Activated CD4-positive, alpha-beta memory T cell treated with anti-CD3 and anti-CD28 coated beads, Interleukin-2, amount 10 ng/mL, durations not matched to agents 7 days and 5 days (primary cell): ENCODE measurements around the gene S100A5. TPM values are rescaled to one million over a fixed set of nuclear protein-coding genes. Genes with fewer than 3 reads are reported as not detected.
"Not testable (repeated sequence)": the region's sequence is repeated elsewhere in the genome, so short reads cannot be mapped to it uniquely, and the experiment has no call there.

ENCODE experiments used
- CTCF ChIA-PET: fragments of 350-600 bp; sonication (Branson Sonifier 250); formaldehyde crosslinking; loops from one replicate; lab custom pipeline; 2021; ENCODE audit warnings: antibody characterized with exemption, inconsistent platforms; lab: Charles Lee
- POLR2A ChIA-PET: fragments of 350-600 bp; sonication (Branson Sonifier 250); formaldehyde crosslinking; loops from one replicate; lab custom pipeline; 2021; ENCODE audit warnings: antibody characterized with exemption; lab: Charles Lee
- DNase-seq: peaks from one replicate; pipeline ENCODE4 v3.0.0-alpha.2; 2020
- H3K27ac Mint-ChIP-seq: one replicate; pipeline ENCODE4 v1.8.0; 2021; ENCODE audit warnings: mild to moderate bottlenecking, mixed read lengths
- H3K27me3 Mint-ChIP-seq: one replicate; pipeline ENCODE4 v1.8.0; 2021; ENCODE audit warnings: mixed read lengths
- H3K36me3 Mint-ChIP-seq: one replicate; pipeline ENCODE4 v1.8.0; 2021; ENCODE audit warnings: low read depth, mixed read lengths
- H3K4me1 Mint-ChIP-seq: one replicate; pipeline ENCODE4 v1.8.0; 2021; ENCODE audit warnings: mixed read lengths
- H3K4me3 Mint-ChIP-seq: one replicate; pipeline ENCODE4 v1.8.0; 2021; ENCODE audit warnings: mild to moderate bottlenecking, mixed read lengths
- H3K9me3 Mint-ChIP-seq: one replicate; pipeline ENCODE4 v1.8.0; 2021; ENCODE audit warnings: mixed read lengths
- total RNA-seq, 2 experiments: library from RNA; stranded (reverse); gene quantifications; one replicate each; pipeline ENCODE4 v1.2.3, GENCODE V29; 2021

The S100A5 gene
- total RNA-seq: 1 to 10 TPM; 2.2 to 4.7 TPM

- DNase-seq: peak; percentile 73
- POLR2A ChIA-PET: interaction anchor here (0.9 to 4.1 kb wide), 12 partner anchors 8 to 426 kb away, joined by 3 to 43 read pairs (median 4); partner anchors contain the start of genes CHTOP and S100A2
These were observed at the start of gene S100A5 for GRCh38 chr1:153540394-153541361. TSS of gene S100A5 (minus strand) at chr1:153540934. CDS start at chr1:153540191, 743 bp downstream.

DNA sequence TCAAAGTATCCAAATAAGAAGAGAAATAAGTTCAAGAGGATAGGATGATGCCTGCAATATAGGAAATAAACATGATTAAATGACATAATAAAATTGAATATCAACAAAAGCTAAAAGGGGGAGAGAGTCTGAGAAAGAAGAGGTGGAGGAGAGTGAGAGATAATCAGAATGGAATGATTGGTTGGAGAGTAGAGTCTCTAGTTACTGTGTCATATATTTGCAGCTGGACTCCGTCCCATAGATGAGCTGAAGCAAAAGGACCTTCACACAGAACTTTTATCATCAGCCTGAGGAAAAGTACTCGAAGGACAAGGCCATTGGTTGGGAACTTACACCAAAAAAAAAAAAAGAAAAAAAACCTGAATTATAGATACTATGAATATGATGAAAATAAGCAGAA lies 47.7 kb upstream of the S100A5 start:
- ChIA-PET CTCF (interaction anchor here (1.2 kb wide), 1 partner anchor 15 kb away, joined by 4 read pairs; no protein-coding TSS in a partner anchor), POLR2A (no interaction called here)
- Mint-ChIP-seq H3K36me3 (no peaks in the 10 kb centered on the region), H3K4me1 (no peaks in the 10 kb centered on the region), H3K27me3 (peaks cover 11% of the 10 kb centered on the region), H3K27ac (no peak overlapping the region), H3K4me3 (no peak overlapping the region), H3K9me3 (no peaks in the 10 kb centered on the region)
- no peak for DNase-seq

More at GRCh38 chr1:153540394-153541361, at the start of gene S100A5:
- Mint-ChIP-seq H3K9me3 (no peaks in the 10 kb centered on the region), H3K36me3 (peaks cover 73% of the 10 kb centered on the region), H3K27me3 (no peaks in the 10 kb centered on the region), H3K27ac (peak within 1 kb of the TSS; percentile 98), H3K4me1 (peaks cover 88% of the 10 kb centered on the region), H3K4me3 (peak within 1 kb of the TSS; percentile 60)
- CTCF ChIA-PET: interaction anchor here (0.7 to 2.8 kb wide), 11 partner anchors 8 to 93 kb away, joined by 3 to 19 read pairs (median 5); partner anchors contain the start of genes CHTOP and S100A14

- H3K36me3 Mint-ChIP-seq, H3K4me1 Mint-ChIP-seq, H3K9me3 Mint-ChIP-seq, POLR2A ChIA-PET, H3K4me3 Mint-ChIP-seq, DNase-seq, H3K27ac Mint-ChIP-seq: not testable (repeated sequence)
- CTCF ChIA-PET: interaction anchor here (1.2 kb wide), 1 partner anchor 16 kb away, joined by 4 read pairs; no protein-coding TSS in a partner anchor
- peaks cover 11% of the 10 kb centered on the region for H3K27me3 Mint-ChIP-seq
These were observed 47.3 kb upstream of the S100A5 start for GRCh38 chr1:153588033-153588432.

- Mint-ChIP-seq H3K9me3 (no peaks in the 10 kb centered on the region), H3K36me3 (no peaks in the 10 kb centered on the region), H3K27me3 (peaks cover 11% of the 10 kb centered on the region), H3K27ac (no peak overlapping the region), H3K4me3 (no peak overlapping the region), H3K4me1 (no peaks in the 10 kb centered on the region)
- ChIA-PET POLR2A (no interaction called here), CTCF (no interaction called here)
- DNase-seq: no peak
These were observed 46.6 kb upstream of the S100A5 start for GRCh38 chr1:153587314-153587713.

GRCh38 chr1:153586347-153586746 lies 45.6 kb upstream of the S100A5 start:
- Mint-ChIP-seq H3K4me3 (no peak overlapping the region), H3K9me3 (no peaks in the 10 kb centered on the region), H3K36me3 (no peaks in the 10 kb centered on the region), H3K27me3 (peaks cover 11% of the 10 kb centered on the region), H3K27ac (no peak overlapping the region), H3K4me1 (no peaks in the 10 kb centered on the region)
- DNase-seq: no peak
- ChIA-PET POLR2A (no interaction called here), CTCF (no interaction called here)

DNA sequence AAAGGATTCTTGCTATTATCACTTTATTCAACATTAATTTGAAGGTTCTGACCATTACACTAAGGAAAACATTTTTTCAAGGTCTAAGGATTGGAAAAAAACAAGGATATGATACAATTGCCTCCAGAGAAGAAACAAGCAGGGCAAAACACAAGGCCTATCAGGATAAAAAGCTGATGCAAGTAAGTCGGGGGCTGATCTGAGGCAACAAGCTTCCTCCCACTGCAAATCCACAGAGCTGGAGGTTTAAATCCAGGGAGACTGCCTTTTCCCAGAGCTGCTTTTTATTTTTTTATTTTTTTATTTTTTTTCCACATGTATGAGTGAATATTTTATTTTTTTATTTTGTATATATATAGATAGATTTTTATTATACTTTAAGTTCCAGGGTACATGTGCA lies 44.3 kb upstream of the S100A5 start:
- H3K4me1 Mint-ChIP-seq: no peaks in the 10 kb centered on the region
- H3K4me3 Mint-ChIP-seq: no peak overlapping the region
- no peaks in the 10 kb centered on the region for H3K36me3 Mint-ChIP-seq
- no peak overlapping the region for H3K27ac Mint-ChIP-seq
- no peak for DNase-seq
- H3K9me3 Mint-ChIP-seq: no peaks in the 10 kb centered on the region
- H3K27me3 Mint-ChIP-seq: peaks cover 11% of the 10 kb centered on the region
- ChIA-PET POLR2A (interaction anchor here (1.0 kb wide), 1 partner anchor 12 kb away, joined by 3 read pairs; no protein-coding TSS in a partner anchor), CTCF (interaction anchor here (1.0 kb wide), 1 partner anchor 23 kb away, joined by 3 read pairs; no protein-coding TSS in a partner anchor)

GRCh38 chr1:153583976-153584375 lies 43.2 kb upstream of the S100A5 start:
- Mint-ChIP-seq H3K27me3 (peaks cover 16% of the 10 kb centered on the region), H3K4me3 (no peak overlapping the region), H3K9me3 (no peaks in the 10 kb centered on the region), H3K36me3 (no peaks in the 10 kb centered on the region), H3K27ac (no peak overlapping the region), H3K4me1 (no peaks in the 10 kb centered on the region)
- CTCF ChIA-PET: interaction anchor here (0.6 to 0.7 kb wide), 2 partner anchors 11 to 90 kb away, joined by 3 to 4 read pairs; no protein-coding TSS in a partner anchor
- POLR2A ChIA-PET: no interaction called here
- DNase-seq: no peak

DNA sequence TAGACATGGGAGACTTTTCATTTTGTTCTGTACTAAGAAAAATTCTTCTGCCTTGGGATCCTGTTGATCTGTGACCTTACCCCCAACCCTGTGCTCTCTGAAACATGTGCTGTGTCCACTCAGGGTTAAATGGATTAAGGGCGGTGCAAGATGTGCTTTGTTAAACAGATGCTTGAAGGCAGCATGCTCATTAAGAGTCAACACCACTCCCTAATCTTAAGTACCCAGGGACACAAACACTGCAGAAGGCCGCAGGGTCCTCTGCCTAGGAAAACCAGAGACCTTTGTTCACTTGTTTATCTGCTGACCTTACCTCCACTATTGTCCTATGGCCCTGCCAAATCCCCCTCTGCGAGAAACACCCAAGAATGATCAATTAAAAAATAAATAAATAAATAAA lies 42.8 kb upstream of the S100A5 start:
- H3K9me3 Mint-ChIP-seq, DNase-seq, H3K4me3 Mint-ChIP-seq, H3K36me3 Mint-ChIP-seq, POLR2A ChIA-PET, H3K27ac Mint-ChIP-seq, H3K4me1 Mint-ChIP-seq: not testable (repeated sequence)
- H3K27me3 Mint-ChIP-seq: peaks cover 21% of the 10 kb centered on the region
- CTCF ChIA-PET: interaction anchor here (0.6 to 0.7 kb wide), 2 partner anchors 11 to 89 kb away, joined by 3 to 4 read pairs; no protein-coding TSS in a partner anchor

DNA sequence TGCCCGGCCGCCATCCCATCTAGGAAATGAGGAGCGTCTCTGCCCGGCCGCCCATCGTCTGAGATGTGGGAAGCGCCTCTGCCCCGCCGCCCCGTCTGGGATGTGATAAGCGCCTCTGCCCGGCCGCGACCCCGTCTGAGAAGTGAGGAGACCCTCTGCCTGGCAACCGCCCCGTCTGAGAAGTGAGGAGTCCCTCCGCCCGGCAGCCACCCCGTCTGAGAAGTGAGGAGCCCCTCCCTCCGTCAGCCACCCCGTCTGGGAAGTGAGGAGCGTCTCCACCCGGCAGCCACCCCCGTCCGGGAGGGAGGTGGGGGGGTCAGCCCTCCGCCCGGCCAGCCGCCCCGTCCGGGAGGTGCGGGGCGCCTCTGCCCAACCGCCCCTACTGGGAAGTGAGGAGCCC lies 42.1 kb upstream of the S100A5 start:
- POLR2A ChIA-PET, CTCF ChIA-PET, H3K9me3 Mint-ChIP-seq: not testable (repeated sequence)

GRCh38 chr1:153578936-153579335 lies 38.2 kb upstream of the S100A5 start:
- Mint-ChIP-seq H3K4me1 (peaks cover 9% of the 10 kb centered on the region), H3K36me3 (no peaks in the 10 kb centered on the region), H3K4me3 (no peak overlapping the region), H3K9me3 (no peaks in the 10 kb centered on the region), H3K27ac (no peak overlapping the region), H3K27me3 (peaks cover 28% of the 10 kb centered on the region)
- no peak for DNase-seq
- ChIA-PET CTCF (interaction anchor here (0.8 kb wide), 1 partner anchor 36 kb away, joined by 3 read pairs; no protein-coding TSS in a partner anchor), POLR2A (interaction anchor here (2.0 kb wide), 1 partner anchor 55 kb away, joined by 8 read pairs; the partner anchor contains the start of gene CHTOP)

More for the DNA sequence above, 42.1 kb upstream of the S100A5 start:
- not testable (repeated sequence) for H3K4me3 Mint-ChIP-seq, H3K27ac Mint-ChIP-seq, DNase-seq, H3K36me3 Mint-ChIP-seq, H3K4me1 Mint-ChIP-seq
- H3K27me3 Mint-ChIP-seq: peaks cover 28% of the 10 kb centered on the region

GRCh38 chr1:153578490-153578889 lies 37.8 kb upstream of the S100A5 start:
- CTCF ChIA-PET: interaction anchor here (0.8 kb wide), 1 partner anchor 37 kb away, joined by 3 read pairs; no protein-coding TSS in a partner anchor
- no peak overlapping the region for H3K27ac Mint-ChIP-seq
- no peaks in the 10 kb centered on the region for H3K36me3 Mint-ChIP-seq

DNA sequence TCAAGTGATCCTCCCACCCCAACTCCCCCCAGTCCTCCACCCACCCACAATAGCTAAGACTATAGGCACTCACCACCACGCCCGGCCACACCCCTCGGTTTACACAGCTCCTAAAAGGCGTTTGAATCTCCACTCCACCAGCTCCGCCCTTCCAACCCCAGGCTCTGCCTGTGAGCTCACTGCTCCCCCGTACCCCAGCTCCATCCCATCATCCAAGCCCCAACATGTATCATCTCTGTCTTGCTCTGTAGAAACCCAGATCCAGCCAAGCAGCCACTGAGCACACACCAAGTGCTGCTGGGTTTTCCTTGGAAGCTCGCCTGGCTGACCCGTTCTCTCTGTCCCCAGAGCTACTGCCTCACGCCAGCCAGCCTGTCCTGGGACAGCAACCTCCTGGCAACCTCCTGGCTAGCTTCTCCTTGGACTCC lies 36.9 kb upstream of the S100A5 start:
- Mint-ChIP-seq H3K9me3 (no peaks in the 10 kb centered on the region), H3K36me3 (no peaks in the 10 kb centered on the region), H3K27me3 (peaks cover 28% of the 10 kb centered on the region), H3K4me3 (no peak overlapping the region), H3K27ac (no peak overlapping the region), H3K4me1 (peaks cover 18% of the 10 kb centered on the region)
- no peak for DNase-seq
- ChIA-PET CTCF (interaction anchor here (0.8 to 1.1 kb wide), 3 partner anchors 45 to 67 kb away, joined by 3 to 4 read pairs (median 4); partner anchors contain the start of gene S100A13), POLR2A (interaction anchor here (0.6 to 2.0 kb wide), 3 partner anchors 25 to 380 kb away, joined by 3 to 8 read pairs (median 3); partner anchors contain the start of gene CHTOP)

More at GRCh38 chr1:153578490-153578889, 37.8 kb upstream of the S100A5 start:
- Mint-ChIP-seq H3K27me3 (peaks cover 28% of the 10 kb centered on the region), H3K9me3 (no peaks in the 10 kb centered on the region), H3K4me3 (no peak overlapping the region), H3K4me1 (peaks cover 9% of the 10 kb centered on the region)
- POLR2A ChIA-PET: interaction anchor here (0.6 to 2.0 kb wide), 2 partner anchors 56 to 379 kb away, joined by 3 to 8 read pairs; partner anchors contain the start of gene CHTOP
- no peak for DNase-seq
